GM23338 (cell line): ENCODE results near the gene RSPH1. TPM values are rescaled to one million over a fixed set of nuclear protein-coding genes. Genes with fewer than 3 reads are reported as not detected.

Experiments
- ATAC-seq: fragments of 200-7000 bp; cut with Tn5 transposase; 3 replicates; pipeline ENCODE4 v1.9.1; 2020
- DNase-seq: peaks from one replicate; pipeline ENCODE4 v3.0.0-alpha.2; 2015; ENCODE audit warnings: low spot score
- H2AFZ ChIP-seq: fragments of 200-600 bp; sonication (generic); 2 replicates; pipeline ENCODE4 v1.8.0; 2016; ENCODE audit warnings: antibody characterized with exemption, mild to moderate bottlenecking, moderate library complexity
- H3F3A ChIP-seq: fragments of 200-600 bp; sonication (generic); replicated peaks from 2 replicates; pipeline ENCODE4 v1.8.0; 2017; ENCODE audit warnings: antibody characterized with exemption, mixed run types, low read depth
- H3K27ac ChIP-seq: fragments of 200-600 bp; sonication (generic); 2 replicates; pipeline ENCODE4 v1.6.1; 2016; ENCODE audit warnings: low read depth
- H3K27me3 ChIP-seq: fragments of 200-600 bp; sonication (generic); 2 replicates; pipeline ENCODE4 v1.8.0; 2016; ENCODE audit warnings: mild to moderate bottlenecking, mixed run types, moderate library complexity; ENCODE audit not compliant: insufficient read depth
- H3K36me3 ChIP-seq: fragments of 200-600 bp; sonication (generic); 2 replicates; pipeline ENCODE4 v1.8.0; 2016; ENCODE audit warnings: mild to moderate bottlenecking; ENCODE audit not compliant: insufficient read depth
- H3K4me1 ChIP-seq: fragments of 200-600 bp; sonication (generic); 2 replicates; pipeline ENCODE4 v1.8.0; 2016; ENCODE audit warnings: mild to moderate bottlenecking, moderate library complexity; ENCODE audit not compliant: insufficient read depth
- H3K4me2 ChIP-seq: fragments of 200-600 bp; sonication (generic); 2 replicates; pipeline ENCODE4 v1.7.1; 2017; ENCODE audit warnings: mixed run types
- H3K4me3 ChIP-seq: fragments of 200-600 bp; sonication (generic); 2 replicates; pipeline ENCODE4 v1.6.1; 2016; ENCODE audit warnings: mixed run types
- H3K79me2 ChIP-seq: fragments of 200-600 bp; sonication (generic); replicated peaks from 2 replicates; pipeline ENCODE4 v1.8.0; 2017; ENCODE audit warnings: mild to moderate bottlenecking; ENCODE audit not compliant: insufficient read depth
- H3K9me2 ChIP-seq: fragments of 200-600 bp; sonication (generic); 2 replicates; pipeline ENCODE4 v1.8.0; 2017; ENCODE audit not compliant: insufficient read depth
- H4K20me1 ChIP-seq: fragments of 200-600 bp; sonication (generic); replicated peaks from 2 replicates; pipeline ENCODE4 v1.8.0; 2017; ENCODE audit warnings: mild to moderate bottlenecking; ENCODE audit not compliant: insufficient read depth
- H3K27ac Mint-ChIP-seq: 2 replicates; pipeline ENCODE4 v1.8.0; 2020; ENCODE audit warnings: inconsistent platforms, mild to moderate bottlenecking, moderate library complexity, mixed read lengths
- H3K27me3 Mint-ChIP-seq: 3 replicates; pipeline ENCODE4 v1.8.0; 2022; ENCODE audit warnings: low read depth, mild to moderate bottlenecking, moderate library complexity, mixed read lengths, inconsistent platforms; ENCODE audit not compliant: insufficient read depth, poor library complexity
- H3K36me3 Mint-ChIP-seq: 3 replicates; pipeline ENCODE4 v1.8.0; 2021; ENCODE audit warnings: low read depth, mild to moderate bottlenecking, inconsistent platforms, moderate library complexity, mixed read lengths
- H3K4me1 Mint-ChIP-seq: 3 replicates; pipeline ENCODE4 v1.8.0; 2020; ENCODE audit warnings: mild to moderate bottlenecking, inconsistent platforms, mixed read lengths
- H3K4me3 Mint-ChIP-seq: 3 replicates; pipeline ENCODE4 v1.8.0; 2021; ENCODE audit warnings: moderate library complexity, mild to moderate bottlenecking, inconsistent platforms, mixed read lengths
- H3K9me3 Mint-ChIP-seq: 3 replicates; pipeline ENCODE4 v1.8.0; 2020; ENCODE audit warnings: moderate library complexity, mild to moderate bottlenecking, inconsistent platforms, mixed read lengths
- CREB1 ChIP-seq: fragments of 250-450 bp; sonication (Bioruptor Pico); IDR thresholded peaks from 2 replicates; pipeline ENCODE4 v1.5.0; 2020; ENCODE audit warnings: low read depth, mild to moderate bottlenecking, moderate library complexity
- CTCF ChIP-seq, 2 experiments: fragments of 200-600 bp in 1 of 2; sonication (generic) in 1 of 2; conservative IDR thresholded peaks; 2 replicates each; pipeline versions ENCODE4 v1.5.1 to v1.6.1; 2016 to 2017; ENCODE audit warnings: antibody characterized with exemption in 2 of 2, low read depth in 2 of 2, mild to moderate bottlenecking in 2 of 2, moderate library complexity in 1 of 2
- ETS1 ChIP-seq: IDR thresholded peaks from 2 replicates; pipeline ENCODE4 v1.6.1; 2016; ENCODE audit warnings: antibody characterized with exemption
- EZH2 ChIP-seq: fragments of 200-600 bp; sonication (generic); IDR thresholded peaks from one replicate; pipeline ENCODE4 v1.8.0; 2017; ENCODE audit warnings: antibody characterized with exemption, mild to moderate bottlenecking, low read depth; ENCODE audit not compliant: unreplicated experiment
- EZH2phosphoT487 ChIP-seq: fragments of 200-600 bp; sonication (generic); IDR thresholded peaks from one replicate; pipeline ENCODE4 v1.8.1; 2018; ENCODE audit warnings: antibody characterized with exemption; ENCODE audit not compliant: unreplicated experiment
- JUNB ChIP-seq: IDR thresholded peaks from one replicate; pipeline ENCODE4 v1.6.1; 2016; ENCODE audit warnings: antibody characterized with exemption; ENCODE audit not compliant: unreplicated experiment
- NANOG ChIP-seq: IDR thresholded peaks from 2 replicates; pipeline ENCODE4 v1.6.1; 2016; ENCODE audit warnings: antibody characterized with exemption, borderline replicate concordance
- POLR2AphosphoS5 ChIP-seq: IDR thresholded peaks from 2 replicates; pipeline ENCODE4 v1.6.1; 2016; ENCODE audit warnings: antibody characterized with exemption, low read depth
- REST ChIP-seq: IDR thresholded peaks from one replicate; pipeline ENCODE4 v1.6.1; 2018; ENCODE audit warnings: antibody characterized with exemption; ENCODE audit not compliant: unreplicated experiment
- ZNF114 ChIP-seq: fragments of 250-450 bp; sonication (Bioruptor Pico); IDR thresholded peaks from 2 replicates; pipeline ENCODE4 v1.5.0; 2020; ENCODE audit warnings: mild to moderate bottlenecking, moderate library complexity
- polyA plus RNA-seq: library from polyadenylated mRNA; unstranded; fragments of >200 nt; fragmentation: Nextera tagmentation; extraction: Ambion mirVana; gene quantifications from 2 replicates; pipeline ENCODE4 v1.2.1, GENCODE V29; 2016
- total RNA-seq: library from RNA; depleted of rRNA; stranded (reverse); fragments of >200 nt; shearing (Covaris generic); gene quantifications from 2 replicates; pipeline ENCODE4 v1.2.3, GENCODE V29; 2014

The RSPH1 gene
- total and polyA plus RNA-seq, 2 experiments from 2014 or later, result 0.23 TPM; not detected in 1

GRCh38 chr21:42486531-42486930 is 9.5 kb downstream of the RSPH1 start:
- Histone ChIP-seq H3K27me3 (no peaks in the 10 kb centered on the region), H4K20me1 (no peaks in the 10 kb centered on the region), H3F3A (no peaks in the 10 kb centered on the region), H2AFZ (no peak overlapping the region), H3K36me3 (no peaks in the 10 kb centered on the region), H3K27ac (no peak overlapping the region), H3K9me2 (peaks cover 19% of the 10 kb centered on the region; the same call in 1 of the 2 replicates), H3K79me2 (no peaks in the 10 kb centered on the region), H3K4me2 (no peak overlapping the region), H3K4me3 (no peak overlapping the region), H3K4me1 (no peaks in the 10 kb centered on the region)
- no peaks in the 10 kb centered on the region for H3K9me3 Mint-ChIP-seq
- H3K4me3 Mint-ChIP-seq, result no peak overlapping the region
- DNase-seq (no peak), ATAC-seq (no peak)
- H3K4me1 Mint-ChIP-seq, result peaks cover 2% of the 10 kb centered on the region; the same call in 1 of the 3 replicates
- H3K27me3 Mint-ChIP-seq, result peaks cover 8% of the 10 kb centered on the region
- no peak overlapping the region for H3K27ac Mint-ChIP-seq
- TF ChIP-seq CTCF (conservative IDR thresholded peaks at IDR 0.05; ENCODE audit: low read depth in 2 of 2) (no peak), ZNF114 (no peak), JUNB (no peak), REST (no peak), ETS1 (no peak), CREB1 (no peak), EZH2 (no peak)
- H3K36me3 Mint-ChIP-seq, result no peaks in the 10 kb centered on the region

- Histone ChIP-seq H3K27me3 (no peaks in the 10 kb centered on the region), H4K20me1 (no peaks in the 10 kb centered on the region), H3K4me1 (no peaks in the 10 kb centered on the region), H2AFZ (no peak overlapping the region), H3K4me3 (no peak overlapping the region), H3F3A (no peaks in the 10 kb centered on the region), H3K27ac (no peak overlapping the region), H3K4me2 (no peak overlapping the region), H3K79me2 (no peaks in the 10 kb centered on the region), H3K9me2 (peaks cover 19% of the 10 kb centered on the region; the same call in 1 of the 2 replicates), H3K36me3 (no peaks in the 10 kb centered on the region)
- DNase-seq, result no peak
- Mint-ChIP-seq H3K27ac (no peak overlapping the region), H3K4me1 (peaks cover 2% of the 10 kb centered on the region; the same call in 1 of the 3 replicates), H3K27me3 (peaks cover 6% of the 10 kb centered on the region), H3K4me3 (no peak overlapping the region), H3K9me3 (no peaks in the 10 kb centered on the region), H3K36me3 (no peaks in the 10 kb centered on the region)
- ATAC-seq, result no peak
- no peak for TF ChIP-seq ZNF114
- TF ChIP-seq JUNB, result no peak
- TF ChIP-seq EZH2phosphoT487, result no peak
- TF ChIP-seq CREB1, result no peak
- no peak for TF ChIP-seq EZH2
- TF ChIP-seq CTCF (conservative IDR thresholded peaks at IDR 0.05; ENCODE audit: low read depth in 2 of 2), result no peak
- no peak for TF ChIP-seq ETS1
- no peak for TF ChIP-seq POLR2AphosphoS5
- no peak for TF ChIP-seq NANOG
Observed at GRCh38 chr21:42486072-42486471, 10.0 kb downstream of the RSPH1 start.
